Calu3 (cell line): ENCODE measurements around the gene MYO9B. TPM values are rescaled to one million over a fixed set of nuclear protein-coding genes. Genes with fewer than 3 reads are reported as not detected.
A peak's percentile ranks its signal among the peaks of the same experiment; 100 is the strongest.

Experiments used
- BruUV-seq: library from RNA; stranded (reverse); fragments of 400-500 nt; replicated peaks from 2 replicates; lab custom pipeline; 2021; lab: Mats Ljungman, UMichigan
- CTCF ChIA-PET: fragments of 300-600 bp; sonication (Branson Sonifier 250); formaldehyde crosslinking; loops from one replicate; lab custom pipeline; 2022; ENCODE audit warnings: antibody characterized with exemption; lab: Charles Lee
- DNase-seq: peaks from one replicate; pipeline ENCODE4 v3.0.0; 2022
- H3K27ac Mint-ChIP-seq: one replicate; pipeline ENCODE4 v1.8.0; 2022; ENCODE audit warnings: mixed read lengths; ENCODE audit not compliant: unreplicated experiment
- H3K27me3 Mint-ChIP-seq: one replicate; pipeline ENCODE4 v1.8.0; 2022; ENCODE audit warnings: mixed read lengths; ENCODE audit not compliant: unreplicated experiment
- H3K36me3 Mint-ChIP-seq: one replicate; pipeline ENCODE4 v1.8.0; 2022; ENCODE audit warnings: mild to moderate bottlenecking, moderate library complexity, mixed read lengths; ENCODE audit not compliant: insufficient read depth, unreplicated experiment
- H3K4me1 Mint-ChIP-seq: one replicate; pipeline ENCODE4 v1.8.0; 2022; ENCODE audit warnings: mild to moderate bottlenecking, low read depth, mixed read lengths; ENCODE audit not compliant: unreplicated experiment
- H3K4me3 Mint-ChIP-seq: one replicate; pipeline ENCODE4 v1.8.0; 2022; ENCODE audit warnings: mild to moderate bottlenecking, low read depth, moderate library complexity, mixed read lengths; ENCODE audit not compliant: unreplicated experiment
- H3K9me3 Mint-ChIP-seq: one replicate; pipeline ENCODE4 v1.8.0; 2022; ENCODE audit warnings: low read depth, mixed read lengths; ENCODE audit not compliant: unreplicated experiment
- intact Hi-C: fragments of 100-400 bp; cut with micrococcal nuclease; formaldehyde crosslinking; loops from one replicate; pipeline ENCODE4 v1.10.0; 2022; ENCODE audit not compliant: unreplicated experiment
- total RNA-seq: library from RNA; stranded (reverse); gene quantifications from 2 replicates; pipeline ENCODE4 v1.2.3, GENCODE V29; 2022
- TF ChIP-seq, protein P1 (sequence below): fragments of 200-600 bp; IDR thresholded peaks from one replicate; pipeline ENCODE4 v1.8.0; 2022; ENCODE audit warnings: antibody characterized with exemption; ENCODE audit not compliant: unreplicated experiment

MYO9B gene
- total RNA-seq, 1 experiment from 2014 or later = 38.4 TPM

DNA sequence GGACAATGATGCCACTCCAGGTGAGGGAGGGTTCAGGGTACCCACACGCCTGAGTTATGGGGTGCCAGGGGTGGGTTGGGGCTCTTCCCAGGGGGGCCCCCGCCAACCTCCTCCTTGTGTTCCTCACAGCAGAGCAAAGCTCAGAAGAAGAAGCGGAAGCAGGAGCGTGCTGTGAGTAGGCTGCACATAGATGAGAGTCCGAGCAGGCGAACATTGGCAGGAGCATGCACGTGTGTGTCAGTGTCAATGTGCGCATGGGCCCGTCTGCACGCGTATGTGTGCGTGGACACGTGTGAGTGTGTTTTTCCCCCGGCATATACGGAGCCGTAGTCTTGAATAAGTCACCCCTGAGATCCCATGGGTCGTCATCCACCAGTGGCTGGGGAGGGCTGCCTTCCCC, 127.1 kb downstream of the MYO9B start:
- H3K4me1 Mint-ChIP-seq = no peaks in the 10 kb centered on the region
- no peaks in the 10 kb centered on the region for H3K9me3 Mint-ChIP-seq
- peaks cover 30% of the 10 kb centered on the region for H3K36me3 Mint-ChIP-seq
- CTCF ChIA-PET = no interaction called here
- H3K27ac Mint-ChIP-seq = no peak overlapping the region
- DNase-seq = no peak
- H3K27me3 Mint-ChIP-seq = no peaks in the 10 kb centered on the region
- H3K4me3 Mint-ChIP-seq = no peak overlapping the region
- TF ChIP-seq, protein P1, sequence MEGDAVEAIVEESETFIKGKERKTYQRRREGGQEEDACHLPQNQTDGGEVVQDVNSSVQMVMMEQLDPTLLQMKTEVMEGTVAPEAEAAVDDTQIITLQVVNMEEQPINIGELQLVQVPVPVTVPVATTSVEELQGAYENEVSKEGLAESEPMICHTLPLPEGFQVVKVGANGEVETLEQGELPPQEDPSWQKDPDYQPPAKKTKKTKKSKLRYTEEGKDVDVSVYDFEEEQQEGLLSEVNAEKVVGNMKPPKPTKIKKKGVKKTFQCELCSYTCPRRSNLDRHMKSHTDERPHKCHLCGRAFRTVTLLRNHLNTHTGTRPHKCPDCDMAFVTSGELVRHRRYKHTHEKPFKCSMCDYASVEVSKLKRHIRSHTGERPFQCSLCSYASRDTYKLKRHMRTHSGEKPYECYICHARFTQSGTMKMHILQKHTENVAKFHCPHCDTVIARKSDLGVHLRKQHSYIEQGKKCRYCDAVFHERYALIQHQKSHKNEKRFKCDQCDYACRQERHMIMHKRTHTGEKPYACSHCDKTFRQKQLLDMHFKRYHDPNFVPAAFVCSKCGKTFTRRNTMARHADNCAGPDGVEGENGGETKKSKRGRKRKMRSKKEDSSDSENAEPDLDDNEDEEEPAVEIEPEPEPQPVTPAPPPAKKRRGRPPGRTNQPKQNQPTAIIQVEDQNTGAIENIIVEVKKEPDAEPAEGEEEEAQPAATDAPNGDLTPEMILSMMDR = no peak
- BruUV-seq = no TSS peak
- intact Hi-C loops = no loop called here

DNA sequence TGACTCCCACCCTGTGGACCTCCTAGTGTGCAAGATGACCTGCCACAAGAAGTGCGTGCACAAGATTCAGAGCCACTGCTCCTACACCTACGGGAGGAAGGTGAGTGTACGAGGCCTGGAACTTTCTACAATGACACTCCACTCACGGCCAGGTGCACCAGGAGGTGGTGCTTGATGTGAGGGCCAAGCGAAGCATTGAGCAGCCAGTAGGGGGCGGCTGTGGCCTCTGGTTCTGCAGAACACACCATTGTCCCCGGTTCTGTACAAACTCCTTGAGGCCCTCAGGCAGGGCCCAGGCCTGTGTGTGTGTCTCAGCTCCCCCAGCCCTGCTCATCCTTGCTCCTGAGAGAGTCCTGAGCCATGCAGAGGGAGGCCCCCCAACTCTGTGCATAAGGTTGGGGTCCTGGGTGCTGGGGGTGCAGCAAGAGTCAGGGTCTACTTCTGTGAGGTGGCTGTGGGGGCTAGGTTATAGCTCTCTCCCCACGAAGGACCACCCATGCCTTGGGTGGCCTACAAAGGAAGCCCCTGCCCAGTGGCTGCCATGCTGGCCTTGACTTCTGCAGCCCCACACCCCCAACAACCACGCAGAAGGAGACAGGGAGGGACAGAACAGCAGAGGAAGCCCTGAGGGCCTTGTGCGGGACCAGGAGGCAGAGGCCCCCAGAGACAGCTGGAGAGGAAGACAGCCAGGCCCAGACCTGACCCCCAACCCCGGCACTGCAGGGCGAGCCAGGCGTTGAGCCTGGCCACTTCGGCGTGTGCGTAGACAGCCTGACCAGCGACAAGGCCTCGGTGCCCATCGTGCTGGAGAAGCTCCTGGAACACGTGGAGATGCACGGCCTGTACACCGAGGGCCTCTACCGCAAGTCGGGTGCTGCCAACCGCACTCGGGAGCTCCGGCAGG, 129.9 kb downstream of the MYO9B start:
- no peaks in the 10 kb centered on the region for H3K9me3 Mint-ChIP-seq
- no peak overlapping the region for H3K27ac Mint-ChIP-seq
- H3K4me1 Mint-ChIP-seq = no peaks in the 10 kb centered on the region
- TF ChIP-seq, protein P1 = peak; percentile 55
- intact Hi-C loops = loop anchor here (5.0 kb wide), 1 partner anchor 77 kb away; the partner anchor contains the start of gene ANKLE1
- CTCF ChIA-PET = no interaction called here
- H3K27me3 Mint-ChIP-seq = no peaks in the 10 kb centered on the region
- H3K36me3 Mint-ChIP-seq = peaks cover 35% of the 10 kb centered on the region
- DNase-seq = peak; percentile 64
- no peak overlapping the region for H3K4me3 Mint-ChIP-seq
- BruUV-seq = no TSS peak

DNA sequence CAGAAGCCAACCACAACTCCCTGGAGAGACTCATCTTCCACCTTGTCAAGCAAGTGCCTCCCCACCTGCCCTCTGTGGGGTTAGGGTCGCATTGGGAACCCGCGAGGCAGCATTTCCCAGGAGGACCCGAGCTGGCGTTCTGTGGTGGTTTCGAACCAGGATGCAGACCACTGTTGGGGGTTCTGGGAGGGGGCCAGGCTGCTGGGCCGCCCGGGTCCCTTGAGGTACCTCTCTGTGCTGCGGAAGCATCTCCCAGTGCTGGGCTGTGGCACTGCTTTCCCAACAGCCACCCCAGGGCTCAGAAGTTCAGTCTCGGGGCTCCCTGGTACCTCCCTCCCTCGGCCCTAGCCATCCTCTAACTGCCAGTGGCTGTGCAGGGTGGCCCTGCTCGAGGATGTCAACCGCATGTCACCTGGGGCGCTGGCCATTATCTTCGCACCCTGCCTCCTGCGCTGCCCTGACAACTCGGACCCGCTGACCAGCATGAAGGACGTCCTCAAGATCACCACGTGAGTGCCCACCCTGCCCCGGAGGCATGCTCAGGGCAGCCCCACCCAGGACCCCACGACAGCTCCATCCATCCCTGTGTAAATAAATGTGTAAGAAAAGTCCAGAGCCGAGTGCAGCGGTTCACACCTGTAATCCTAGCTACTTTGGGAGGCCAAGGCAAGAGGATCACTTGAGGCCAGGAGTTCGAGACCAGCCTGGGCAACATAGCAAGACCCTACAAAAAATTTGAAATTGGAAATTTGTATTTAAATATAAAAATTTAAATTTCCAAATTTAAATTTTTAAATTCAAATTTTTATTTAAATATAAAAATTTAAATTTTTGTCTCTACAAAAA, 131.4 kb downstream of the MYO9B start:
- no peak overlapping the region for H3K4me3 Mint-ChIP-seq
- intact Hi-C loops = loop anchor here (5.0 kb wide), 1 partner anchor 75 kb away; the partner anchor contains the start of gene ANKLE1
- CTCF ChIA-PET = interaction anchor here (0.6 kb wide), 1 partner anchor 477 kb away, joined by 3 read pairs; no protein-coding TSS in a partner anchor

More for the DNA sequence above, 131.4 kb downstream of the MYO9B start:
- Mint-ChIP-seq H3K36me3 (peaks cover 39% of the 10 kb centered on the region), H3K27me3 (no peaks in the 10 kb centered on the region), H3K4me1 (no peaks in the 10 kb centered on the region), H3K9me3 (no peaks in the 10 kb centered on the region), H3K27ac (no peak overlapping the region)
- BruUV-seq = no TSS peak
- TF ChIP-seq, protein P1 = no peak
- no peak for DNase-seq
